Small intestine (tissue), 7 donors: ENCODE results near the gene SPPL2B. TPM values are rescaled to one million over a fixed set of nuclear protein-coding genes. Genes with fewer than 3 reads are reported as not detected.
A peak's percentile ranks its signal among the peaks of the same experiment; 100 is the strongest.
"Not testable (repeated sequence)": the region's sequence is repeated elsewhere in the genome, so short reads cannot be mapped to it uniquely, and the experiment has no call there.

Experiments
- DNase-seq, 2 donors: peaks; one replicate each; pipeline versions ENCODE4 v3.0.0 to v3.0.0-alpha.2; 2013
- FAIRE-seq: peaks from 2 replicates; lab custom pipeline; 2012; peaks lifted over from hg19 to GRCh38; lab: Jason Lieb, UNC
- H3K27ac ChIP-seq, 3 donors: one replicate each; pipeline ENCODE4 v1.5.1; 2013; ENCODE audit warnings: low read length in 2 of 3, mild to moderate bottlenecking in 2 of 3, control low read depth in 1 of 3, inconsistent platforms in 1 of 3, low read depth in 1 of 3, moderate library complexity in 1 of 3
- H3K27me3 ChIP-seq, 3 donors: one replicate each; pipeline ENCODE4 v1.6.1; 2013; ENCODE audit warnings: low read length in 3 of 3, inconsistent platforms in 1 of 3; ENCODE audit not compliant: control insufficient read depth in 3 of 3, insufficient read depth in 3 of 3
- H3K36me3 ChIP-seq, 3 donors: one replicate each; pipeline ENCODE4 v1.6.1; 2013; ENCODE audit warnings: low read length in 3 of 3, inconsistent platforms in 1 of 3, low read depth in 1 of 3, mild to moderate bottlenecking in 1 of 3, moderate library complexity in 1 of 3; ENCODE audit not compliant: control insufficient read depth in 3 of 3, insufficient read depth in 2 of 3
- H3K4me1 ChIP-seq, 3 donors: one replicate each; pipeline ENCODE4 v1.6.1; 2013; ENCODE audit warnings: low read length in 2 of 3, inconsistent platforms in 1 of 3, low read depth in 1 of 3, mild to moderate bottlenecking in 1 of 3, moderate library complexity in 1 of 3; ENCODE audit not compliant: control insufficient read depth in 3 of 3, insufficient read depth in 2 of 3
- H3K4me3 ChIP-seq, 3 donors: one replicate each; pipeline ENCODE4 v1.5.1; 2013; ENCODE audit warnings: low read length in 3 of 3, control low read depth in 1 of 3, inconsistent platforms in 1 of 3, low read depth in 1 of 3, mild to moderate bottlenecking in 1 of 3, moderate library complexity in 1 of 3
- H3K9me3 ChIP-seq, 2 donors: one replicate each; pipeline ENCODE4 v1.6.1; 2013; ENCODE audit warnings: low read depth in 1 of 2, low read length in 1 of 2; ENCODE audit not compliant: control insufficient read depth in 2 of 2, insufficient read depth in 1 of 2
- WGBS, 3 donors: extraction: QIAGEN DNeasy Blood & Tissue Kit; methylation state at CpG; one replicate each; pipeline ENCODE4 v1.1.7; 2013; 5-methylcytosine and 5-hydroxymethylcytosine counted together
- polyA plus RNA-seq, 4 donors: library from polyadenylated mRNA; stranded (reverse) in 3 of 4; unstranded in 1 of 4; fragments of 200-250 nt in 3 of 4; fragments of 120-200 nt in 1 of 4; gene quantifications; one replicate each; pipeline versions ENCODE4 v1.2.1 to v1.2.3, GENCODE V29; 2013
- donor health status: healthy with polysubstance abuse.
- donor health status: control.
- donor health status: control.
- donor health status: Bipolar disorder and iron deficiency.
- donor health status: healthy.

Gene SPPL2B
- polyA plus RNA-seq, 4 donors, result 69.3 to 109 (median 78.2) TPM

GRCh38 chr19:2389594-2389993 is 61.1 kb downstream of the SPPL2B start:
- no peak for DNase-seq
- FAIRE-seq, result no peak
- Histone ChIP-seq H3K27me3 (peaks cover 0 to 4% (median 0%) of the 10 kb centered on the region in 3 donors), H3K27ac (no peak overlapping the region), H3K4me1 (no peaks in the 10 kb centered on the region), H3K36me3 (no peaks in the 10 kb centered on the region), H3K4me3 (no peak overlapping the region), H3K9me3 (peaks cover 0 to 6% of the 10 kb centered on the region in 2 donors)
- WGBS, 3 donors, result 81 to 85% (median 82%) methylated on average over 21 of the region's 21 CpGs

- DNase-seq, result peak; percentile 67 to 69
Observed at GRCh38 chr19:2391118-2391725, 62.7 kb downstream of the SPPL2B start.

GRCh38 chr19:2392366-2392765 is 63.9 kb downstream of the SPPL2B start:
- Histone ChIP-seq H3K9me3 (peaks cover 0 to 6% of the 10 kb centered on the region in 2 donors), H3K27ac (no peak overlapping the region), H3K27me3 (peaks cover 0 to 4% (median 0%) of the 10 kb centered on the region in 3 donors), H3K4me1 (peaks cover 0 to 5% (median 0%) of the 10 kb centered on the region in 3 donors), H3K4me3 (no peak overlapping the region), H3K36me3 (no peaks in the 10 kb centered on the region)
- WGBS, 3 donors, result 67 to 79% (median 73%) methylated on average over 7 of the region's 7 CpGs
- FAIRE-seq (no peak), DNase-seq (no peak)

More at GRCh38 chr19:2391118-2391725, 62.7 kb downstream of the SPPL2B start:
- FAIRE-seq, result no peak
- Histone ChIP-seq H3K27me3 (peaks cover 0 to 4% (median 0%) of the 10 kb centered on the region in 3 donors), H3K27ac (no peak overlapping the region), H3K4me1 (peaks cover 0 to 5% (median 0%) of the 10 kb centered on the region in 3 donors), H3K36me3 (no peaks in the 10 kb centered on the region), H3K4me3 (no peak overlapping the region), H3K9me3 (peaks cover 0 to 6% of the 10 kb centered on the region in 2 donors)
- 3 to 7% (median 6%) methylated on average over 10 of the region's 10 CpGs for WGBS, 3 donors

GRCh38 chr19:2392899-2393298 is 64.4 kb downstream of the SPPL2B start:
- not testable (repeated sequence) for H3K27me3 ChIP-seq, H3K27ac ChIP-seq, H3K36me3 ChIP-seq, H3K4me3 ChIP-seq, DNase-seq, H3K4me1 ChIP-seq, H3K9me3 ChIP-seq, FAIRE-seq
- WGBS, 3 donors, result 79 to 83% (median 80%) methylated on average over 8 of the region's 8 CpGs

- no peak overlapping the region for H3K4me3 ChIP-seq
- H3K27ac ChIP-seq, result peak overlapping the region in 1 of 3 donors; percentile 32
- H3K36me3 ChIP-seq, result no peaks in the 10 kb centered on the region
- H3K27me3 ChIP-seq, result no peaks in the 10 kb centered on the region
- no peak for FAIRE-seq
- H3K9me3 ChIP-seq, result peaks cover 0 to 6% of the 10 kb centered on the region in 2 donors
- H3K4me1 ChIP-seq, result peaks cover 0 to 5% (median 0%) of the 10 kb centered on the region in 3 donors
- no peak for DNase-seq
- WGBS, 3 donors, result 42 to 64% (median 43%) methylated on average over 8 of the region's 8 CpGs
Observed at GRCh38 chr19:2394054-2394441, 65.6 kb downstream of the SPPL2B start.

- H3K4me1 ChIP-seq, result peaks cover 0 to 5% (median 0%) of the 10 kb centered on the region in 3 donors
- H3K36me3 ChIP-seq, result no peaks in the 10 kb centered on the region
- WGBS, 3 donors, result 11 to 35% (median 20%) methylated on average over 27 of the region's 27 CpGs
- FAIRE-seq, result no peak
- H3K9me3 ChIP-seq, result peaks cover 0 to 6% of the 10 kb centered on the region in 2 donors
- H3K27ac ChIP-seq, result peak overlapping the region in 2 of 3 donors; percentile 44 to 55
- H3K4me3 ChIP-seq, result no peak overlapping the region
- DNase-seq, result peak; percentile 88 to 89
- H3K27me3 ChIP-seq, result no peaks in the 10 kb centered on the region
Observed at GRCh38 chr19:2394442-2395292, 66.2 kb downstream of the SPPL2B start.

- H3K4me1 ChIP-seq, DNase-seq, FAIRE-seq, H3K36me3 ChIP-seq, H3K4me3 ChIP-seq, H3K9me3 ChIP-seq, H3K27me3 ChIP-seq: not testable (repeated sequence)
- 57 to 85% (median 76%) methylated on average over 18 of the region's 18 CpGs for WGBS, 3 donors
- H3K27ac ChIP-seq, result peak overlapping the region in 2 of 3 donors; percentile 32 to 44
Observed at GRCh38 chr19:2395293-2395829, 66.9 kb downstream of the SPPL2B start.

- WGBS, 3 donors, result 93 to 97% (median 95%) methylated on average over 7 of the region's 7 CpGs
- not testable (repeated sequence) for H3K27me3 ChIP-seq, H3K36me3 ChIP-seq, H3K9me3 ChIP-seq, H3K27ac ChIP-seq, FAIRE-seq, H3K4me1 ChIP-seq, DNase-seq, H3K4me3 ChIP-seq
Observed at GRCh38 chr19:2397173-2397572, 68.7 kb downstream of the SPPL2B start.
